HepG2 (cell line): ENCODE measurements around the gene RFXANK. TPM values are rescaled to one million over a fixed set of nuclear protein-coding genes. Genes with fewer than 3 reads are reported as not detected.

Experiments
- AGO1 ChIP-seq: fragments of 200-400 bp; formaldehyde crosslinking; IDR thresholded peaks from 2 replicates; pipeline ENCODE4 v1.6.1; 2017; ENCODE audit warnings: mild to moderate bottlenecking, low read depth, low read length, moderate library complexity; ENCODE audit not compliant: poor library complexity, severe bottlenecking
- ASH2L ChIP-seq: fragments of 300-600, 200-600 bp; sonication (generic); IDR thresholded peaks from 2 replicates; pipeline ENCODE4 v1.7.0; 2017; ENCODE audit warnings: low read depth, mild to moderate bottlenecking, moderate library complexity, mixed read lengths, low read length; ENCODE audit not compliant: insufficient read length
- ATF7-NPFF ChIP-seq: sonication (generic); formaldehyde crosslinking; IDR thresholded peaks from 2 replicates; pipeline ENCODE4 v1.8.1; 2023; ENCODE audit warnings: mild to moderate bottlenecking, low read depth, missing genetic modification reagents, moderate library complexity
- EED ChIP-seq: sonication (generic); formaldehyde crosslinking; IDR thresholded peaks from 2 replicates; pipeline ENCODE4 v1.5.0; 2020; ENCODE audit warnings: mild to moderate bottlenecking, missing genetic modification reagents
- FOXA3 ChIP-seq: IDR thresholded peaks from 2 replicates; pipeline ENCODE4 v1.6.1; 2016; ENCODE audit warnings: missing genetic modification reagents, missing compliant biosample characterization
- FOXM1 ChIP-seq: sonication (generic); formaldehyde crosslinking; IDR thresholded peaks from 2 replicates; pipeline ENCODE4 v1.5.0; 2020; ENCODE audit warnings: missing genetic modification reagents
- IKZF4 ChIP-seq: sonication (generic); formaldehyde crosslinking; IDR thresholded peaks from 2 replicates; pipeline ENCODE4 v1.5.1; 2020; ENCODE audit warnings: borderline replicate concordance, mild to moderate bottlenecking, low read depth, missing genetic modification reagents; ENCODE audit errors: not compliant biosample characterization
- IRF2 ChIP-seq: IDR thresholded peaks from 2 replicates; pipeline ENCODE4 v1.6.1; 2018; ENCODE audit warnings: missing genetic modification reagents, missing compliant biosample characterization
- MTA3 ChIP-seq: sonication (generic); formaldehyde crosslinking; IDR thresholded peaks from 2 replicates; pipeline ENCODE4 v1.4.0; 2020; ENCODE audit warnings: missing genetic modification reagents
- NR3C1 ChIP-seq: sonication (generic); formaldehyde crosslinking; IDR thresholded peaks from 2 replicates; pipeline ENCODE4 v1.4.0; 2020; ENCODE audit warnings: missing genetic modification reagents
- PAX8 ChIP-seq: sonication (generic); formaldehyde crosslinking; IDR thresholded peaks from 2 replicates; pipeline ENCODE4 v1.8.0; 2022; ENCODE audit warnings: mild to moderate bottlenecking, missing genetic modification reagents, borderline replicate concordance
- PHF5A ChIP-seq: IDR thresholded peaks from one replicate; pipeline ENCODE4 v1.6.1; 2018; ENCODE audit warnings: low read depth, missing genetic modification reagents; ENCODE audit not compliant: unreplicated experiment
- RFX1 ChIP-seq: fragments of 450-650 bp; IDR thresholded peaks from 2 replicates; pipeline ENCODE4 v1.6.1; 2017
- RFX3 ChIP-seq: IDR thresholded peaks from 2 replicates; pipeline ENCODE4 v1.6.1; 2016; ENCODE audit warnings: missing biosample characterization, missing genetic modification reagents
- TERF1 ChIP-seq: sonication (generic); formaldehyde crosslinking; IDR thresholded peaks from 2 replicates; pipeline ENCODE4 v1.8.0; 2022; ENCODE audit warnings: mild to moderate bottlenecking, missing genetic modification reagents, moderate library complexity
- XBP1 ChIP-seq: sonication (generic); formaldehyde crosslinking; IDR thresholded peaks from 2 replicates; pipeline ENCODE4 v1.5.0; 2020; ENCODE audit warnings: missing genetic modification reagents
- YEATS2 ChIP-seq: sonication (generic); formaldehyde crosslinking; IDR thresholded peaks from 2 replicates; pipeline ENCODE4 v1.4.0; 2020; ENCODE audit warnings: missing genetic modification reagents, borderline replicate concordance
- ZBTB25 ChIP-seq: IDR thresholded peaks from 2 replicates; pipeline ENCODE4 v1.6.1; 2018; ENCODE audit warnings: missing genetic modification reagents
- ZFP37 ChIP-seq: sonication (generic); formaldehyde crosslinking; IDR thresholded peaks from 2 replicates; pipeline ENCODE4 v1.4.0; 2020; ENCODE audit warnings: missing genetic modification reagents, borderline replicate concordance
- ZNF142 ChIP-seq: sonication (generic); formaldehyde crosslinking; IDR thresholded peaks from 2 replicates; pipeline ENCODE4 v1.4.0; 2020; ENCODE audit warnings: missing genetic modification reagents
- ZNF253 ChIP-seq: sonication (generic); formaldehyde crosslinking; IDR thresholded peaks from 2 replicates; pipeline ENCODE4 v1.8.0; 2022; ENCODE audit warnings: mild to moderate bottlenecking, missing genetic modification reagents, borderline replicate concordance
- ZNF781 ChIP-seq: sonication (generic); formaldehyde crosslinking; IDR thresholded peaks from 2 replicates; pipeline ENCODE4 v1.5.1; 2020; ENCODE audit warnings: borderline replicate concordance, mild to moderate bottlenecking, missing genetic modification reagents; ENCODE audit errors: not compliant biosample characterization
- ZNF816 ChIP-seq: sonication (generic); formaldehyde crosslinking; IDR thresholded peaks from 2 replicates; pipeline ENCODE4 v1.8.0; 2022; ENCODE audit warnings: missing genetic modification reagents, mild to moderate bottlenecking, borderline replicate concordance
- polyA plus RNA-seq, 8 experiments: library from polyadenylated mRNA; depleted of rRNA in 3 of 8; stranded (reverse) in 7 of 8; unstranded in 1 of 8; fragments of >200 nt; fragmentation: Illumina TruSeq in 4 of 8; extraction: Trizol in 4 of 8; gene quantifications; 2 replicates each; pipeline versions ENCODE4 v1.2.1 to v1.2.3, GENCODE V29; 2011 to 2016; ENCODE audit warnings: low read depth in 4 of 8, missing spikeins in 1 of 8, mixed read lengths in 1 of 8; ENCODE audit not compliant: insufficient read depth in 1 of 8
- total RNA-seq, 5 experiments: library from RNA; depleted of rRNA; stranded (reverse); fragments of >200 nt; fragmentation: Illumina TruSeq; extraction: Trizol; gene quantifications; 2 replicates each; pipeline ENCODE4 v1.2.3, GENCODE V29; 2016; ENCODE audit warnings: low read depth in 1 of 5

RFXANK gene
- total and polyA plus RNA-seq, 2 of the 13 experiments (the other 11 are each of a cell fraction or from before 2014, with no cell fraction given), result 49.9 to 80.7 TPM

- TF ChIP-seq ZNF142 (CRISPR knock-in tag) (no peak), ASH2L (peak; percentile 23), EED (CRISPR knock-in tag) (no peak), PAX8 (CRISPR knock-in tag) (no peak), TERF1 (no peak), PHF5A (CRISPR knock-in tag) (no peak), ATF7-NPFF (CRISPR knock-in tag) (no peak), XBP1 (CRISPR knock-in tag) (no peak), AGO1 (peak; percentile 83), NR3C1 (no peak), ZNF816 (CRISPR knock-in tag) (no peak), MTA3 (CRISPR knock-in tag) (no peak), FOXM1 (CRISPR knock-in tag) (no peak), ZFP37 (CRISPR knock-in tag) (no peak), ZNF781 (CRISPR knock-in tag) (peak; percentile 32), RFX3 (no peak), ZBTB25 (CRISPR knock-in tag) (no peak), IRF2 (CRISPR knock-in tag) (no peak), FOXA3 (no peak), IKZF4 (no peak), ZNF253 (CRISPR knock-in tag) (no peak), RFX1 (no peak), YEATS2 (CRISPR knock-in tag) (no peak)
Observed at GRCh38 chr19:19170053-19170872, 21.8 kb upstream of the RFXANK start, which contains the start of gene MEF2B (continued).
